H1 (cell line): ENCODE measurements around the gene GHRL.

ENCODE experiments used
- CTCF ChIP-seq, 3 experiments: IDR thresholded peaks; 1 replicate in 2 of 3; 2 replicates in 1 of 3; pipeline versions ENCODE4 v1.5.1 to v1.6.1; 2011; ENCODE audit warnings: low read length in 3 of 3, mild to moderate bottlenecking in 3 of 3, inconsistent platforms in 2 of 3, low read depth in 1 of 3, moderate library complexity in 1 of 3; ENCODE audit not compliant: insufficient read depth in 1 of 3; ENCODE audit errors: control extremely low read depth in 1 of 3
- EP300 ChIP-seq, 2 experiments: IDR thresholded peaks; 1 replicate in 1 of 2; 2 replicates in 1 of 2; pipeline ENCODE4 v1.6.1; 2011 to 2012; ENCODE audit warnings: low read depth in 2 of 2, low read length in 2 of 2, mild to moderate bottlenecking in 2 of 2, borderline replicate concordance in 1 of 2, inconsistent platforms in 1 of 2, moderate library complexity in 1 of 2
- POLR2AphosphoS5 ChIP-seq: IDR thresholded peaks from 2 replicates; pipeline ENCODE4 v1.6.1; 2011; ENCODE audit warnings: low read depth, low read length

- TF ChIP-seq CTCF (IDR thresholded peaks at IDR 0.05; ENCODE audit: control extremely low read depth in 1 of 3, insufficient read depth in 1 of 3, low read depth in 1 of 3, low read length in 3 of 3): no peak
- no peak for TF ChIP-seq POLR2AphosphoS5
- TF ChIP-seq EP300 (IDR thresholded peaks at IDR 0.05; ENCODE audit: borderline replicate concordance in 1 of 2, low read depth in 2 of 2, low read length in 2 of 2): no peak
Measured at GRCh38 chr3:10274601-10275000, 18.1 kb downstream of the GHRL start.
